ENCODE measurements around the gene DARS2.
"Not testable (repeated sequence)": the region's sequence is repeated elsewhere in the genome, so short reads cannot be mapped to it uniquely, and the experiment has no call there.

DARS2 gene

GRCh38 chr1:173860065-173860464 lies 35.6 kb downstream of the DARS2 start:
- TF ChIP-seq MYC (IDR thresholded peaks at IDR 0.05; ENCODE audit: low read depth, low read length), result no peak
- no peak for TF ChIP-seq MAX (IDR thresholded peaks at IDR 0.05; ENCODE audit: low read depth, low read length)
- TF ChIP-seq POLR2A (IDR thresholded peaks at IDR 0.05; ENCODE audit: extremely low read depth, insufficient read length), result no peak
- TF ChIP-seq CTCF (IDR thresholded peaks at IDR 0.05; ENCODE audit: low read depth, low read length), result no peak
- no peak for DNase-seq (ENCODE audit: low read depth)
- H3K4me3 ChIP-seq (ENCODE audit: low read depth, low read length), result no peak overlapping the region

GRCh38 chr1:173861731-173862145 lies 37.3 kb downstream of the DARS2 start:
- peak; percentile 54 for DNase-seq (ENCODE audit: low read depth)
- H3K4me3 ChIP-seq (ENCODE audit: low read depth, low read length), result no peak overlapping the region
- TF ChIP-seq MAX (IDR thresholded peaks at IDR 0.05; ENCODE audit: low read depth, low read length), result no peak
- no peak for TF ChIP-seq CTCF (IDR thresholded peaks at IDR 0.05; ENCODE audit: low read depth, low read length)
- TF ChIP-seq POLR2A (IDR thresholded peaks at IDR 0.05; ENCODE audit: extremely low read depth, insufficient read length), result peak; percentile 15
- no peak for TF ChIP-seq MYC (IDR thresholded peaks at IDR 0.05; ENCODE audit: low read depth, low read length)

- DNase-seq (ENCODE audit: low read depth), result peak; percentile 59
- TF ChIP-seq POLR2A (IDR thresholded peaks at IDR 0.05; ENCODE audit: extremely low read depth, insufficient read length), result peak; percentile 11
- not testable (repeated sequence) for H3K4me3 ChIP-seq (ENCODE audit: low read depth, low read length)
Observed at GRCh38 chr1:173862146-173862768, 37.8 kb downstream of the DARS2 start.

GRCh38 chr1:173862769-173863223 lies 38.3 kb downstream of the DARS2 start:
- peak; percentile 58 for DNase-seq (ENCODE audit: low read depth)
- TF ChIP-seq POLR2A (IDR thresholded peaks at IDR 0.05; ENCODE audit: extremely low read depth, insufficient read length) (no peak), CTCF (IDR thresholded peaks at IDR 0.05; ENCODE audit: low read depth, low read length) (no peak)
- H3K4me3 ChIP-seq (ENCODE audit: low read depth, low read length), result no peak overlapping the region

GRCh38 chr1:173863224-173864161 lies 39.0 kb downstream of the DARS2 start:
- H3K4me3 ChIP-seq (ENCODE audit: low read depth, low read length), result peak overlapping the region; percentile 97
- TF ChIP-seq POLR2A (IDR thresholded peaks at IDR 0.05; ENCODE audit: extremely low read depth, insufficient read length) (no peak), CTCF (IDR thresholded peaks at IDR 0.05; ENCODE audit: low read depth, low read length) (no peak), MAX (IDR thresholded peaks at IDR 0.05; ENCODE audit: low read depth, low read length) (no peak), MYC (IDR thresholded peaks at IDR 0.05; ENCODE audit: low read depth, low read length) (no peak)
- peak; percentile 16 for DNase-seq (ENCODE audit: low read depth)

GRCh38 chr1:173864179-173864867 lies 39.9 kb downstream of the DARS2 start:
- H3K4me3 ChIP-seq (ENCODE audit: low read depth, low read length), result peak overlapping the region; percentile 97
- TF ChIP-seq MAX (IDR thresholded peaks at IDR 0.05; ENCODE audit: low read depth, low read length), result no peak
- TF ChIP-seq MYC (IDR thresholded peaks at IDR 0.05; ENCODE audit: low read depth, low read length), result no peak
- TF ChIP-seq CTCF (IDR thresholded peaks at IDR 0.05; ENCODE audit: low read depth, low read length), result no peak
- TF ChIP-seq POLR2A (IDR thresholded peaks at IDR 0.05; ENCODE audit: extremely low read depth, insufficient read length), result no peak

More at GRCh38 chr1:173864179-173864867, 39.9 kb downstream of the DARS2 start:
- no peak for DNase-seq (ENCODE audit: low read depth)
